Loucy (cell line): Measurements from ENCODE around the gene GPR45.

ENCODE experiments used
- CTCF ChIP-seq: fragments of 200-600 bp; sonication (generic); conservative IDR thresholded peaks from 2 replicates; pipeline ENCODE4 v1.5.1; 2014; ENCODE audit warnings: mild to moderate bottlenecking, antibody characterized with exemption, low read length
- EZH2phosphoT487 ChIP-seq: fragments of 200-600 bp; IDR thresholded peaks from 2 replicates; pipeline ENCODE4 v1.6.1; 2018; ENCODE audit warnings: antibody characterized with exemption, mild to moderate bottlenecking, moderate library complexity, borderline replicate concordance

GRCh38 chr2:105249891-105250290 lies 8.3 kb downstream of the GPR45 start:
- TF ChIP-seq EZH2phosphoT487, result no peak
- no peak for TF ChIP-seq CTCF
